Endothelial cell of umbilical vein (primary cell): ENCODE measurements around the gene ADAM8. TPM values are rescaled to one million over a fixed set of nuclear protein-coding genes. Genes with fewer than 3 reads are reported as not detected.

ENCODE experiments used
- BruUV-seq: library from RNA; stranded (reverse); fragments of 400-500 nt; replicated peaks from 2 replicates; lab custom pipeline; 2021; lab: Mats Ljungman, UMichigan
- CTCF ChIA-PET: fragments of 300-600, 350-600 bp; sonication (Branson Sonifier 250); formaldehyde crosslinking; loops from one replicate; lab custom pipeline; 2021; ENCODE audit warnings: antibody characterized with exemption, inconsistent platforms; lab: Charles Lee
- POLR2A ChIA-PET: fragments of 300-600, 350-600 bp; sonication (Branson Sonifier 250); formaldehyde crosslinking; loops from one replicate; lab custom pipeline; 2021; ENCODE audit warnings: antibody characterized with exemption, inconsistent platforms; lab: Charles Lee
- DNase-seq: peaks from one replicate; pipeline ENCODE4 v3.0.0-alpha.2; 2011; ENCODE audit warnings: low read depth, low spot score
- FAIRE-seq: peaks from 2 replicates; lab custom pipeline; 2011; peaks lifted over from hg19 to GRCh38; lab: Jason Lieb, UNC
- H2AFZ ChIP-seq: 2 replicates; pipeline ENCODE4 v1.6.0; 2012; ENCODE audit warnings: low read depth, low read length, control low read depth, inconsistent platforms
- H3K27ac ChIP-seq: 2 replicates; pipeline ENCODE4 v1.5.1; 2011; ENCODE audit warnings: low read depth, mild to moderate bottlenecking, control low read depth, low read length, moderate library complexity; ENCODE audit not compliant: insufficient read depth
- H3K27me3 ChIP-seq, 2 experiments: 2 replicates each; pipeline versions ENCODE4 v1.6.0 to v1.6.1; 2011; ENCODE audit warnings: low read length in 2 of 2, mixed read lengths in 1 of 2; ENCODE audit not compliant: control insufficient read depth in 2 of 2, insufficient read depth in 2 of 2
- H3K36me3 ChIP-seq, 2 experiments: 2 replicates in 1 of 2; 3 replicates in 1 of 2; pipeline ENCODE4 v1.5.1; 2011; ENCODE audit warnings: low read length in 2 of 2, mild to moderate bottlenecking in 1 of 2, moderate library complexity in 1 of 2; ENCODE audit not compliant: control insufficient read depth in 2 of 2, insufficient read depth in 2 of 2; ENCODE audit errors: extremely low read depth in 1 of 2
- H3K4me1 ChIP-seq: 3 replicates; pipeline ENCODE4 v1.5.1; 2011; ENCODE audit warnings: mild to moderate bottlenecking, low read length; ENCODE audit not compliant: control insufficient read depth, insufficient read depth; ENCODE audit errors: extremely low read depth
- H3K4me2 ChIP-seq: 2 replicates; pipeline ENCODE4 v1.6.1; 2011; ENCODE audit warnings: low read length, control low read depth, mixed read lengths; ENCODE audit not compliant: insufficient read depth
- H3K4me3 ChIP-seq, 3 experiments: fragments of 200-600 bp in 1 of 3; sonication (generic), shearing (Covaris generic) in 1 of 3; replicated peaks in 1 of 3; 2 replicates each; pipeline ENCODE4 v1.5.1; 2011 to 2016; ENCODE audit warnings: control low read depth in 3 of 3, low read length in 3 of 3, mild to moderate bottlenecking in 2 of 3, inconsistent platforms in 1 of 3, low read depth in 1 of 3, moderate library complexity in 1 of 3; ENCODE audit not compliant: insufficient read depth in 1 of 3
- H3K79me2 ChIP-seq: 2 replicates; pipeline ENCODE4 v1.6.0; 2012; ENCODE audit warnings: low read length, inconsistent platforms; ENCODE audit not compliant: control insufficient read depth, insufficient read depth
- H3K9ac ChIP-seq: replicated peaks from 2 replicates; pipeline ENCODE3; 2011; ENCODE audit warnings: low read length, control low read depth; ENCODE audit not compliant: insufficient read depth; ENCODE audit errors: extremely low read depth
- H3K9me1 ChIP-seq: replicated peaks from 3 replicates; pipeline ENCODE4 v1.6.0; 2011; ENCODE audit warnings: mild to moderate bottlenecking, low read length; ENCODE audit not compliant: control insufficient read depth, insufficient read depth; ENCODE audit errors: extremely low read depth
- H3K9me3 ChIP-seq: replicated peaks from 2 replicates; pipeline ENCODE4 v1.5.1; 2012; ENCODE audit warnings: low read length, inconsistent platforms; ENCODE audit not compliant: control insufficient read depth, insufficient read depth
- H4K20me1 ChIP-seq: replicated peaks from 2 replicates; pipeline ENCODE3; 2011; ENCODE audit warnings: mild to moderate bottlenecking, low read length; ENCODE audit not compliant: control insufficient read depth, insufficient read depth; ENCODE audit errors: extremely low read depth
- CTCF ChIP-seq, 2 donors: IDR thresholded peaks; 1 replicate in 1 of 2; 2 replicates in 1 of 2; pipeline ENCODE4 v1.5.1; 2011; ENCODE audit warnings: low read length in 2 of 2, mild to moderate bottlenecking in 2 of 2, moderate library complexity in 2 of 2, control low read depth in 1 of 2, inconsistent platforms in 1 of 2, low read depth in 1 of 2; ENCODE audit not compliant: insufficient read depth in 1 of 2; ENCODE audit errors: extremely low read depth in 1 of 2
- EZH2 ChIP-seq: IDR thresholded peaks from 2 replicates; pipeline ENCODE4 v1.6.1; 2012; ENCODE audit warnings: borderline replicate concordance, low read depth, mild to moderate bottlenecking, moderate library complexity, low read length, inconsistent platforms; ENCODE audit not compliant: severe bottlenecking
- FOS ChIP-seq: IDR thresholded peaks from 2 replicates; pipeline ENCODE4 v1.6.1; 2011; ENCODE audit warnings: mild to moderate bottlenecking, low read length, moderate library complexity, borderline replicate concordance; ENCODE audit not compliant: insufficient read depth
- GATA2 ChIP-seq: IDR thresholded peaks from 2 replicates; pipeline ENCODE4 v1.7.0; 2011; ENCODE audit warnings: low read depth, mild to moderate bottlenecking, moderate library complexity, mixed read lengths, low read length; ENCODE audit not compliant: insufficient read length, insufficient read depth
- JUN ChIP-seq: IDR thresholded peaks from 2 replicates; pipeline ENCODE4 v1.6.1; 2011; ENCODE audit warnings: borderline replicate concordance, low read depth; ENCODE audit not compliant: insufficient read length, insufficient read depth
- MAX ChIP-seq: IDR thresholded peaks from 2 replicates; pipeline ENCODE4 v1.6.1; 2011; ENCODE audit not compliant: insufficient read depth, insufficient read length
- MYC ChIP-seq: IDR thresholded peaks from one replicate; pipeline ENCODE4 v1.6.1; 2011; ENCODE audit warnings: mild to moderate bottlenecking, low read depth, low read length
- POLR2A ChIP-seq: IDR thresholded peaks from 2 replicates; pipeline ENCODE4 v1.6.1; 2012; ENCODE audit warnings: low read depth, mild to moderate bottlenecking, control low read depth, low read length
- POLR2AphosphoS5 ChIP-seq: IDR thresholded peaks from 2 replicates; pipeline ENCODE4 v1.6.1; 2012; ENCODE audit warnings: low read depth, mild to moderate bottlenecking, control low read depth, low read length, moderate library complexity; ENCODE audit not compliant: insufficient read depth
- dilution Hi-C: fragments of 300-500 bp; cut with MboI; formaldehyde crosslinking; loops from one replicate; pipeline ENCODE4 v1.15.0; 2019; ENCODE audit warnings: low sequenced_read_pairs; ENCODE audit not compliant: extremely low pct_ligation_motif_present
- intact Hi-C: fragments of 100-400 bp; cut with micrococcal nuclease; formaldehyde crosslinking; loops from one replicate; pipeline ENCODE4 v1.10.0; 2022
- polyA plus RNA-seq, 4 experiments: library from polyadenylated mRNA; depleted of rRNA in 3 of 4; stranded (reverse) in 3 of 4; unstranded in 1 of 4; fragments of >200 nt; gene quantifications; 2 replicates each; pipeline versions ENCODE4 v1.2.1 to v1.2.3, GENCODE V29; 2011 to 2012; ENCODE audit warnings: missing spikeins in 1 of 4
- total RNA-seq: library from RNA; stranded (reverse); gene quantifications from 2 replicates; pipeline ENCODE4 v1.2.3, GENCODE V29; 2021

ADAM8 gene
- total and polyA plus RNA-seq, 2 donors (not counting 3 experiments of a cell fraction or from before 2014, with no cell fraction given) = 0.51 to 0.55 TPM

- Histone ChIP-seq H3K9me1 (no peaks in the 10 kb centered on the region), H2AFZ (no peak overlapping the region), H3K4me1 (no peaks in the 10 kb centered on the region), H3K27me3 (no peaks in the 10 kb centered on the region), H3K27ac (no peak overlapping the region), H3K9ac (no peak overlapping the region), H4K20me1 (no peaks in the 10 kb centered on the region), H3K79me2 (no peaks in the 10 kb centered on the region), H3K4me3 (no peak overlapping the region), H3K4me2 (no peak overlapping the region), H3K9me3 (no peaks in the 10 kb centered on the region), H3K36me3 (peaks cover 7 to 39% of the 10 kb centered on the region in 2 experiments)
- TF ChIP-seq FOS (no peak), POLR2AphosphoS5 (no peak), GATA2 (no peak)
- DNase-seq (no peak), FAIRE-seq (no peak)
- no TSS peak for BruUV-seq
- CTCF ChIA-PET = no interaction called here
- intact Hi-C loops (no loop called here), dilution Hi-C loops (no loop called here)
- POLR2A ChIA-PET = no interaction called here
Observed at GRCh38 chr10:133282846-133283390, 6.2 kb upstream of the ADAM8 start.

- Histone ChIP-seq H3K27me3 (no peaks in the 10 kb centered on the region), H4K20me1 (no peaks in the 10 kb centered on the region), H3K9me1 (no peaks in the 10 kb centered on the region), H3K27ac (no peak overlapping the region), H2AFZ (no peak overlapping the region), H3K4me1 (no peaks in the 10 kb centered on the region), H3K4me3 (no peak overlapping the region), H3K36me3 (peaks cover 7 to 37% of the 10 kb centered on the region in 2 experiments), H3K4me2 (no peak overlapping the region), H3K9me3 (no peaks in the 10 kb centered on the region), H3K79me2 (no peaks in the 10 kb centered on the region), H3K9ac (no peak overlapping the region)
- dilution Hi-C loops = no loop called here
- FAIRE-seq (no peak), DNase-seq (no peak)
- intact Hi-C loops = no loop called here
- ChIA-PET POLR2A (no interaction called here), CTCF (interaction anchor here (1.0 kb wide), 1 partner anchor 12 kb away, joined by 4 read pairs; no protein-coding TSS in a partner anchor)
- BruUV-seq = no TSS peak
- TF ChIP-seq FOS (no peak), POLR2A (no peak), CTCF (IDR thresholded peaks at IDR 0.05; ENCODE audit: extremely low read depth in 1 of 2, insufficient read depth in 1 of 2, low read depth in 1 of 2, low read length in 2 of 2) (no peak), MYC (no peak), GATA2 (no peak), POLR2AphosphoS5 (no peak), JUN (no peak), EZH2 (no peak), MAX (no peak)
Observed at GRCh38 chr10:133281628-133282372, 5.1 kb upstream of the ADAM8 start.
